ENCODE measurements around the gene BLOC1S4. TPM values are rescaled to one million over a fixed set of nuclear protein-coding genes. Genes with fewer than 3 reads are reported as not detected.

BLOC1S4 gene
- total RNA-seq, 4 donors from 2014 or later, result 1.00 to 18.8 (median 12.4) TPM

- Histone ChIP-seq H3K9me3 (no peaks in the 10 kb centered on the region), H3K4me1 (peaks cover 25 to 43% (median 29%) of the 10 kb centered on the region in 4 donors), H3K36me3 (no peaks in the 10 kb centered on the region), H3K4me3 (peak overlapping the region in 3 of 4 donors; percentile 71 to 82 (median 77)), H3K27ac (peak overlapping the region; percentile 83 to 92 (median 90)), H3K27me3 (no peaks in the 10 kb centered on the region)
- in situ Hi-C loops (cut with MboI; ENCODE audit: low pct_ligation_motif_present in 1 of 4, low pct_unique_long_range_greater_than_20kb in 1 of 4, low sequenced_read_pairs in 3 of 4), result loop anchor here in 3 of 4 donors (5.0 to 25.0 kb wide), 4 partner anchors 33 to 365 kb away; partner anchors contain the start of gene GRPEL1 (in 1 of the 3)
- DNase-seq, result no peak
- intact Hi-C loops (cut with DNase I; ENCODE audit: low total_unique reads), result loop anchor here (10.0 kb wide), 1 partner anchor 195 kb away; the partner anchor contains the start of gene TBC1D14
- 13% methylated on average over 6 of the region's 6 CpGs; no CpG with 5 or more reads in 1 of the 2 donors for WGBS, 2 donors (ENCODE audit: low coverage in 1 of 2)
- no peak for TF ChIP-seq CTCF (IDR thresholded peaks at IDR 0.05)
- TF ChIP-seq POLR2A (IDR thresholded peaks at IDR 0.05), result no peak
- no peak for TF ChIP-seq POLR2AphosphoS5 (IDR thresholded peaks at IDR 0.05)
- no peak for TF ChIP-seq EP300 (IDR thresholded peaks at IDR 0.05; ENCODE audit: low read depth)
Observed at GRCh38 chr4:6710282-6710681, 5.7 kb upstream of the BLOC1S4 start.

- TF ChIP-seq POLR2A (IDR thresholded peaks at IDR 0.05), result no peak
- no peak for TF ChIP-seq POLR2AphosphoS5 (IDR thresholded peaks at IDR 0.05)
- no peak for TF ChIP-seq CTCF (IDR thresholded peaks at IDR 0.05)
- TF ChIP-seq EP300 (IDR thresholded peaks at IDR 0.05; ENCODE audit: low read depth), result no peak
- H3K36me3 ChIP-seq, result no peaks in the 10 kb centered on the region
- H3K27me3 ChIP-seq, result no peaks in the 10 kb centered on the region
- no peak overlapping the region for H3K4me3 ChIP-seq
- H3K9me3 ChIP-seq, result no peaks in the 10 kb centered on the region
- no peak overlapping the region for H3K27ac ChIP-seq
- peaks cover 25 to 40% (median 29%) of the 10 kb centered on the region in 4 donors for H3K4me1 ChIP-seq
- intact Hi-C loops (cut with DNase I; ENCODE audit: low total_unique reads) (loop anchor here (10.0 kb wide), 1 partner anchor 194 kb away; the partner anchor contains the start of gene TBC1D14), in situ Hi-C loops (cut with MboI; ENCODE audit: low pct_ligation_motif_present in 1 of 4, low pct_unique_long_range_greater_than_20kb in 1 of 4, low sequenced_read_pairs in 3 of 4) (loop anchor here in 3 of 4 donors (5.0 to 25.0 kb wide), 4 partner anchors 34 to 364 kb away; partner anchors contain the start of gene GRPEL1 (in 1 of the 3))
- no peak for DNase-seq
- whole genome bisulfite sequencing, 2 donors (ENCODE audit: low coverage in 1 of 2), result 70 to 75% methylated on average over 2 of the region's 2 CpGs
Observed at GRCh38 chr4:6710996-6711395, 5.0 kb upstream of the BLOC1S4 start.

- in situ Hi-C loops (cut with MboI; ENCODE audit: low pct_ligation_motif_present in 1 of 4, low pct_unique_long_range_greater_than_20kb in 1 of 4, low sequenced_read_pairs in 3 of 4), result loop anchor here in 3 of 4 donors (5.0 to 25.0 kb wide), 5 partner anchors 38 to 360 kb away; partner anchors contain the start of gene GRPEL1 (in 1 of the 3)
- no peaks in the 10 kb centered on the region for H3K27me3 ChIP-seq
- no peaks in the 10 kb centered on the region for H3K36me3 ChIP-seq
- no peak overlapping the region for H3K27ac ChIP-seq
- intact Hi-C loops (cut with DNase I; ENCODE audit: low total_unique reads), result loop anchor here (10.0 kb wide), 1 partner anchor 190 kb away; the partner anchor contains the start of gene TBC1D14
- no peak overlapping the region for H3K4me3 ChIP-seq
- no peaks in the 10 kb centered on the region for H3K9me3 ChIP-seq
- no peak for DNase-seq
- 80 to 86% methylated on average over 1 of the region's 1 CpG for WGBS, 2 donors (ENCODE audit: low coverage in 1 of 2)
- TF ChIP-seq CTCF (IDR thresholded peaks at IDR 0.05), result no peak
- TF ChIP-seq POLR2A (IDR thresholded peaks at IDR 0.05), result no peak
- TF ChIP-seq EP300 (IDR thresholded peaks at IDR 0.05; ENCODE audit: low read depth), result no peak
- no peak for TF ChIP-seq POLR2AphosphoS5 (IDR thresholded peaks at IDR 0.05)
- peaks cover 3 to 26% (median 15%) of the 10 kb centered on the region in 4 donors for H3K4me1 ChIP-seq
Observed at GRCh38 chr4:6714954-6715353, 1.0 kb upstream of the BLOC1S4 start.

GRCh38 chr4:6715704-6716017 is 313 bp upstream of the BLOC1S4 start:
- peak overlapping the region in 3 of 4 donors; percentile 69 to 84 (median 78) for H3K4me3 ChIP-seq
- TF ChIP-seq EP300 (IDR thresholded peaks at IDR 0.05; ENCODE audit: low read depth) (no peak), POLR2A (IDR thresholded peaks at IDR 0.05) (no peak), CTCF (IDR thresholded peaks at IDR 0.05) (no peak), POLR2AphosphoS5 (IDR thresholded peaks at IDR 0.05) (no peak)
- no peaks in the 10 kb centered on the region for H3K36me3 ChIP-seq
- peak overlapping the region; percentile 92 to 94 (median 93) for H3K27ac ChIP-seq
- in situ Hi-C loops (cut with MboI; ENCODE audit: low pct_ligation_motif_present in 1 of 4, low pct_unique_long_range_greater_than_20kb in 1 of 4, low sequenced_read_pairs in 3 of 4), result loop anchor here in 3 of 4 donors (5.0 to 25.0 kb wide), 4 partner anchors 162 to 359 kb away; partner anchors contain the start of gene GRPEL1 (in 1 of the 3)
- no peak for DNase-seq
- intact Hi-C loops (cut with DNase I; ENCODE audit: low total_unique reads), result loop anchor here (10.0 kb wide), 1 partner anchor 189 kb away; the partner anchor contains the start of gene TBC1D14
- H3K4me1 ChIP-seq, result peaks cover 4 to 26% (median 12%) of the 10 kb centered on the region in 4 donors
- H3K9me3 ChIP-seq, result no peaks in the 10 kb centered on the region
- WGBS, 2 donors (ENCODE audit: low coverage in 1 of 2), result 6 to 9% methylated on average over 9 of the region's 9 CpGs
- no peaks in the 10 kb centered on the region for H3K27me3 ChIP-seq
